GM10266 (cell line): ENCODE results near the gene RPS4Y1.

Source experiments
- DNase-seq: peaks from one replicate; pipeline ENCODE4 v3.0.0; 2012; ENCODE audit errors: extremely low spot score
- TF ChIP-seq, protein P1 (sequence below): IDR thresholded peaks from 2 replicates; pipeline ENCODE4 v1.5.1; 2012; ENCODE audit warnings: mild to moderate bottlenecking, low read depth; ENCODE audit not compliant: control insufficient read depth, insufficient read depth; ENCODE audit errors: missing control alignments

The RPS4Y1 gene

DNA sequence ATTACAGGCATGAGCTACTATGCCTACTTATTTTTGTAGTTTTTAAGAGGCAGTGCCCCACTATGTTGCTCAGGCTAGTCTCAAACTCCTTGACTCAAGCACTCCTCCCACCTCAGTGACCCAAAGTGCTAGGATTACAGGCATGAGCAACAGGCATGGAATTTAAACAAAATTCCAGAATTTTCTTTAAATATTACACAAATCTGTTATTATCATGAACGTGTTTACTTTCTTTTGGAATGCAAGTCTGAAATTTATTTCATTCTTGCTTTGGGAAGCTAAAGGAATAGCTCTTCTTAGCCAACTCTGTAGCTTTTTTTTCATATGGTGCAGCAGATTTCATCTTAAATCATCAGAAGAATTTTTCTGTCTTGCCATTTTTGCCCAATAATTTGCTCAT, 66.0 kb downstream of the RPS4Y1 start:
- TF ChIP-seq, protein P1, sequence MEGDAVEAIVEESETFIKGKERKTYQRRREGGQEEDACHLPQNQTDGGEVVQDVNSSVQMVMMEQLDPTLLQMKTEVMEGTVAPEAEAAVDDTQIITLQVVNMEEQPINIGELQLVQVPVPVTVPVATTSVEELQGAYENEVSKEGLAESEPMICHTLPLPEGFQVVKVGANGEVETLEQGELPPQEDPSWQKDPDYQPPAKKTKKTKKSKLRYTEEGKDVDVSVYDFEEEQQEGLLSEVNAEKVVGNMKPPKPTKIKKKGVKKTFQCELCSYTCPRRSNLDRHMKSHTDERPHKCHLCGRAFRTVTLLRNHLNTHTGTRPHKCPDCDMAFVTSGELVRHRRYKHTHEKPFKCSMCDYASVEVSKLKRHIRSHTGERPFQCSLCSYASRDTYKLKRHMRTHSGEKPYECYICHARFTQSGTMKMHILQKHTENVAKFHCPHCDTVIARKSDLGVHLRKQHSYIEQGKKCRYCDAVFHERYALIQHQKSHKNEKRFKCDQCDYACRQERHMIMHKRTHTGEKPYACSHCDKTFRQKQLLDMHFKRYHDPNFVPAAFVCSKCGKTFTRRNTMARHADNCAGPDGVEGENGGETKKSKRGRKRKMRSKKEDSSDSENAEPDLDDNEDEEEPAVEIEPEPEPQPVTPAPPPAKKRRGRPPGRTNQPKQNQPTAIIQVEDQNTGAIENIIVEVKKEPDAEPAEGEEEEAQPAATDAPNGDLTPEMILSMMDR: no peak
- DNase-seq: no peak

DNA sequence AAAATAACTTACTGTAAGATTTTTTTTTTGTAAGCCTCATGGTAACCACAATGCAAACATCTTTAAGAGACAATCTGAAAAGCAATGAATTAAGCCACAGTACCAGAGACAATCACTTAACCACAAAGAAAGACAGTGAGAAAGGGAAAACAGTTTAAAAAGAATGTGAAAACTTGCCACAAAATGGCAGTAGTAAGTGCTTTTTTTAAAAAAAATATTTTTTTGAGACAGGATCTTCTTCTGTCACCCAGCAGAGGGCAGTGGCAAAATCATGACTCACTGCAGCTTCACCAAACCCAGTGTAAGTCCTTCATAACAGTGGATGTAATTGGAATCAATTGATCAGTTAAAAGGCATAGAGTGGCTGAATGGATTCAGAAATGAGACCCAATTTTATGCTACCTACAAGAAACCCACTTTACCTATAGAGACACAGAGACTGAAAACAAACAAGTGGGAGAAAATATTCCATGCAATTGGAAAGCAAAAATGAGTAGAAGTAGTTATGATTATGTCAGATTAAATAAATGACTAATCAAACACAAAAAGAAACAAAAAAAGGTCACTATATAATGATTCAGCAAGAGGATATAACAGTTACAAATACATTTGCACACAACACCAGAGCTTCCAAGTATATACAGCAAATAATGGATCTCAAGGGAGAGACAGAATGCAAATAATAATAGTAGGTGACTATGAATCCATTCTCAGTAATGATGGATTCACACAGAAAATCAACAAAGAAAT, 71.8 kb downstream of the RPS4Y1 start:
- TF ChIP-seq, protein P1: peak; percentile 31
- DNase-seq: no peak
